Measurements from ENCODE around the gene MEAF6. TPM values are rescaled to one million over a fixed set of nuclear protein-coding genes. Genes with fewer than 3 reads are reported as not detected.
"Not testable (repeated sequence)": the region's sequence is repeated elsewhere in the genome, so short reads cannot be mapped to it uniquely, and the experiment has no call there.

MEAF6 gene
- total RNA-seq: 44.2 TPM

DNA sequence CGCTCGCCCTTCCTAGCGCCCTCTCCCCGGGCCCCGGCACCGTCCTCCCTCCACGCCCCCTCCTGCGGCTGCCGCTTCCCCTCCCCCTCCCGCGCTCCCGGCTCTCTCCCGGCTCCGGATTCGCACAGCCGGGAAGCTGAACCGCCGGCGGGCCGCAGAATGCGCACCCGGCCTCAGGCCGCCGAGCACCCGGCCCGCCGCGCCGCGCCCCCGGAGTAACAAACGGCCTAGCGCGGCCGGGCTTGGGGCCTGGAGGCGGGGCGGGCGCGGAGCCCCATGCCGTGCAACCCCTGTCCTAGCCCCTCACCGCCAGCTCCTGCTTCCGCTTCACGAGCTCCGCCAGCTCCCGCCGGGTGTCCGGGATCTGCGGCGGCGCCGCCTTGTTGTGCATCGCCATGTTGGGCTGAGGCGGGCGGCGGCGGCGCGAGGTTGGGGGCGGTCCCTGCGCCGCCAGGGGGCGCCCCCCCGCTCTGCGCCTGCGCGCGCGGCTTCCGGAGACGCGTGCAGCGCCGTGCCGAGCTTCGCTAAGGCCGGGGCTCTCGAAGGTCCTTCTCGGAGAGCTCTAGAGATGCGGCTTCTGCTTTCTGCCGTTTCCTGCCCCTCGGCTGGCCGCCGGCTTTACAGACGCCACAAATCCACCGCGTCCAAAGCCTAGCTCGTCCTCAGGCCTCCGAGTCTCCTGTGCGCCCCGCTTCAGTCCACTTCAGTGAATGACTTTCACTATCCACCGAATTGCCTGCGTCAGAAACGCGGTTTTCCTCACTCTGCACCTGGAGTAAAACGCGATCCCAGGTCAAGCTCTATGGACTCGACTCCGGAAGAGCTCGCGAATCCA lies at the start of gene MEAF6:
TSS of gene MEAF6 (minus strand) at position 417 of the 835 bp plus-strand sequence. CDS start at position 397, 20 bp downstream.
- peak; percentile 49 for DNase-seq

DNA sequence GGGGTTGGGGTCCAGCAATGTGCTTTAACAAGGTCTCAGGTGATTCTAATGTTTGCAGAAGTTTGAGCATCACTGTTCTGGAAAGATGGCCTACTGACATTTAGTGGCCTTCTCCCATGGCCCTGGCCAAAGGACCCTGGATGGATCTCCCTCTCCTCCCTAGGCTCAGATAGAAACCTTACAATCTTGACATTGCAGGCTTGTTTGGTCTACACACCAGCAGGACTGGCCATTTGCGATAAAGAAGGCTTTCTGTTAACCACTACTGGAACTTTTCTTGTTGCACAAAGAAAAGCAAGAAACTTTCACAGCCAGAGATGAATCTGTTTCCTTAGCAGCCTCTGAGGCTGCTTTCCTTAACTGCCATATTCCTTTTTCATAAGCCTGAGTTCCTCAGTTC lies 48.4 kb upstream of the MEAF6 start:
- no peak for DNase-seq

DNA sequence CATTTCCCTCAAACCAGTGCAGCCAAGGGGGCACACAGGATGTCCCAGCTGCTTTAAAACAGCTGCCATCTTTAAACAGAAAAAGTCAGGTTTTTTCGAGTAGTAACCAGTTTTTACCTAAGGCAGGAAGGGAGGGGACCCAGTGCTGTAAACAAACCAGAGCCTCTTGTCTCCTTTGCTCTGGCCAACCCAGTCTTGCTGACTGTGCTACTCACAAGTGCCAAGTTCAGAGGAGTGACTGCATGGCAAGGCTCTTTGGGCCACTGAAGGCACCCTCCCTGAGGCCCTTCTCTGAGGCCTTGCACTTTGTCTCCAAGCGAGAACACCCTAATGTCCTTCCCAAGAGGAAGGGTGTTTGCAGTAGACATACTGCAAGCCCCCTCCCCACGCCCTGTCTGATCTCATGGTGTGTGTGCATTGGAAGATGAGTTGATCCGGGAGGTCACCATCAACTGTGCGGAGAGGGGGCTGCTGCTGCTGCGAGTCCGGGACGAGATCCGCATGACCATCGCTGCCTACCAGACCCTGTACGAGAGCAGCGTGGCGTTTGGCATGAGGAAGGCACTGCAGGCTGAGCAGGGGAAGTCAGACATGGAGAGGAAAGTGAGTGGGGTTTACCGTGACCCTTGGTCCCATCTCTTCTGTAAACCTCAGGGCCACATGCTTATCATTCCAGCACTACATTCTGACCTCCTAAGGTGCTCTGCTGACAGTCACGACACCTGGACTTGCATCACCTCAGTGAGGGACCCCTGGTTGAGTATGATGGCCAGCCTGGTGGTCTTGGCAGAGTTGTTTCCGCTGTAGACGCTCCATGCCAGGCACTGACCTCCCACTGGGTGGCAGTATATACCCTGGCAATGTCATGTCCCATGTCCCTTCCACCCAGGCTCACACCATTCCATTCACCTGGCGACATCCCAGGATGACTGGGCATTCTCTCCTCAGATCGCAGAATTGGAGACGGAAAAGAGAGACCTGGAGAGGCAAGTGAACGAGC lies 46.9 kb upstream of the MEAF6 start:
- DNase-seq: no peak

DNA sequence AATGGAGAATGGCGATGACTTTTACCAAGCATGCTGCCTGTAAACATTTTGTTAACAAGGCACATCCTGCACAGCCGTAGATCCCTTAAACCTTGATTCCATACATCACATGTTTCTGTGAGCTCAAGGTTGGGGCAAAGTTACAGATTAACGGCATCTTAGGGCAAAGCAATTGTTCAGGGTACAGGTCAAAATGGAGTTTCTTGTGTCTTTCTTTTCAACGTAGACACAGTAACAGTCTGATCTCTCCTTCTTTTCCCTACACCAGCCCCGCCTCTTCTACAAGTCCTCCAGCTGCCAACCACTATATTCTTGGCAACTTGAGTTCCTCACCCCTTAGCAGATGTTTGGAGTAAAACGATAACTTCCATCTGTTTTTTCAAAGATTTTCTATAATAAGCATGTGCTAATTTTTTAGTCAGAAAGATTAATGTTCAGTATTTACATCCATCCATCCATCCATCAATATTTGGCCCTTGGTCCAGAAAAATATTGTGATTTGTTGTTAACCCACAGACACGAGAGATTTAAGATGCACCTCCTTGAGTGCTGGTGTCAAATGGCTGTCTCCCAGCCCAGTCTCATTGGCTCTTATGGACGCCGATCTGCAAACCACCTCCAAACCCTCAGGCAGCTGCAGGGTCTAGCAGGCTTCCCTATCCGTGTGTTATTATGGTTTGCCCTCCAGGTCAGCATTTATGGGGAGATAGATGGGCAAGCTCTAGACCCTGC lies 46.0 kb upstream of the MEAF6 start:
- peak; percentile 59 for DNase-seq

DNA sequence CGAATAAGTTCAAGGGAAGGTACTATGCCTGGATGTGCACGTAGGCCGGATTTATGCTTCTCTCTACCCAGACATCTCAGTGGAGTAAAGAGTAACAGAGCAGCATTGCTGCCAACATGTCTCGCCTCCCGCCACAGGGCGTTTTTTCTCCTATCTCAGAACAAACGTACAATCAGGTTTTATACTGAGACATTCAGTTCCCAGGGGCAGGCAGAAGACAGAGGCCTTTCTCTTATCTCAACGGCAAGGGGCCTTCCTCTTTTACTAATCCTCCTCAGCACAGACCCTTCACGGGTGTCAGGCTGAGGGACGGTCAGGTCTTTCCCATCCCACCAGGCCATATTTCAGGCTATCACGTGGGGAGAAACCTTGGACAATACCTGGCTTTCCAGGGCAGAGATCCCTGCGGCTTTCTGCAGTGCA lies 45.4 kb upstream of the MEAF6 start:
- not testable (repeated sequence) for DNase-seq

DNA sequence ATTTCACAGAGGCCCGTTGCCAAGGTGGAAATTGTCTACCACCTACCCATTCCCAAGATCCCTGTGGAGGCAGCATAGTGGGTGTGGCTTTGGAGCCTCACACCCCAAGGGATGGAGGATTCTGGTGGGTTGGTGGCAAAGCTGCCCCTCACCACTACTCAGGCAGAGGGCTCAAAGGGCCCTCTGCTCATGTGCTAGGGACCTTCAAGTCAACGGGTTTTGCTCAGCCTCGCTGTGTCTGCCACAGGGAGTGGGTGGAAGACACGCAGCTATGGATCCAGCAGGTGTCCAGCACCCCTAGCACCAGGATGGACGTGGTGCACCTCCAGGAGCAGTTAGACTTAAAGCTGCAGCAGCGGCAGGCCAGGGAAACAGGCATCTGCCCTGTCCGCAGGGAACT lies 44.5 kb upstream of the MEAF6 start:
- no peak for DNase-seq

DNA sequence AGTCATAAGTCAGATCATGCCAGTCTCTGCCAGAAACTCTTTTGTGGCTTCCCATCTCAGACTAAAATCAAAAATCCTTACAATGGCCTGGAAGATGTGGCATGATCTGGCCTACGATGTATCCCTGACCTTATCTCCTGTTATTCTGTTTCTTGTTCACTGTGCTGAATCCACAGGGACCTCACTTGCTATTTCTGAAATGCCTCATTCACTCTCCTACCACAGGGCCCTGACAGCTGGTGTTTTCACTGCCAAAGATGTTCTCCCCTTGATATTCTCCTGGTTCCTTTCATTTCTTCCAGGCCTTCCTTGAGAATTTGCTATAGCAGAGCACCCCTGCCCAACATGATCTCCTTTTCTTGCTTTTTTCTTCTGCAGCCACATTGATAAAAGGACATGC lies 43.8 kb upstream of the MEAF6 start:
- no peak for DNase-seq

DNA sequence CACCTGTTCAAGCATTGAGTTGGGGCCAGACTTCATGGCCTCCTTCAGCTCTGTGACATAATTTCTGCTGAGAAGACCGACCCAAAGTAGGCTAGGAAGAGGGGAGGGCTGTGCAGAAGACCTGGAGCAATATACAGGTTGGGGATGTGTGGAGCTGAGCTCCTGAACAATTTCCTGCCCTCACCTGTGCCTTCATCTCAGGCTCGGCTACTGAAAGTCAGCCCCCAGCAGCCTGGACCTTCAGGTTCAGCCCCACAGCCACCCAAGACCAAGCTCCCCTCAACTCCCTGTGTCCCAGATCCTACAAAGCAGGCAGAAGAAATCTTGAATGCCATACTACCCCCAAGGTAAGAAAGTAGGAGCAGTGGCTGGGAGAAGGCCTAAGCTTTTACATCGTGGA lies 42.8 kb upstream of the MEAF6 start:
- DNase-seq: no peak

DNA sequence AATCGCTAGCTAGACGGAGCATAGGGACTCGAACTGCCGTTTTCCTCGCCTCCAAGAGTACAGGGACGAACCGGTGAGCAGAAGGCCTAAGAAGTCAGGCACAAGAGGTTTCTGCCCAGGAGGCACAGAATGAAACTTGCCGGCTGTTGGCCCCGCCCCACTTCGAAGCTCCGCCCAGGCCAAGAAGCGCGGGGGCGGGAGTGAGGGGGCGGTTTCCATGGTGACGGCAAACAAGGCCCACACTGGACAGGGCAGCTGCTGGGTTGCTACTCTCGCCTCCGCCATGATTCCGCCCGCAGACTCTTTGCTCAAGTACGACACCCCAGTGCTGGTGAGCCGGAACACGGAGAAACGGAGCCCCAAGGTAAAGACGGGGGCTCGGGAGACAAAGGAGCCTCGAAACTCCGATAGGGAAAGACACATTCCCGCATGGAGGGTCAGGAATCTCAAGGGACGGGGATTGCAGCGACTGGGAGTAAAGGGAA lies 42.2 kb upstream of the MEAF6 start, which contains the start of gene DNALI1:
TSS of gene DNALI1 (plus strand) at position 229 of the 485 bp plus-strand sequence. CDS start at position 284, 55 bp downstream.
- peak; percentile 39 for DNase-seq

DNA sequence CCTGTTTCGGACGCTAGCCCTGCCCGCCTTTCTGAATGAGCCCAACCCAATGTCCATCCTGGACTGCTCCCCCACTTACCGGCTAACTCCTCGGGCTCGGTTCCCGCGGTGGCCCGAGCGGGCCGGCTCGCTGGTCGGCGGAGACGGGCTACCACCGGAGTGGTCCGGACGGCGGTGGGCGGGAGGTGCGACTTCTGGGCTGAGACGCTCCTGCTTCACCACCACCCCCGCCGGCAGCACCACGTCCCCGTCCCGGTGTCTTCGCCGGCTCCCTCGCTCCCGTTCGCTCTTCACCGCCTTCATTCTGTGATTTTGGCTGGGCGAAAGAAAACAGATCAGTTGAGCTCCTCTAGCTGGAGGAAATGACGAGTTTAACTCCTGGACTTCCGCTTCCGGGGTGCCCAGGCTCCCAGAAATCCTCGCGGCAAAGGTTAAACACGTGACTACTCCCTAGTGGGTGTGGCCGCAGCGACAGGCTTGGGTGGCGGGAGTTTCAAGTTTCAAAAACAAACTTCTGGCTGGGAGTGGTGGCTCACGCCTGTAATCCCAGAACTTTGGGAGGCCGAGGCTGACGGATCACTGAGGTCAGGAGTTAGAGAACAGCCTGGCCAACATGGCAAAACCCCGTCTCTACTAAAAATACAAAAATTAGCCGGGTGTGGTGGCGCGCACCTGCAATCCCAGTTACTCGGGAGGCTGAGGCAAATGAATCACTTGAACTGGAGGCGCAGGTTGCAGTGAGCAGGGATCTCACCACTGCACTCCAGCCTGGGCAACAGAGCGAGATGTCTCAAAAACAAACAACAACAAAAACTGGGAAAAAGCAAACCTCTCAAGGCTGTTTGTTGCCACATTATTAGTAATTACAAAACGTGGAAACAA lies 39.6 kb upstream of the MEAF6 start, which contains the start of gene SNIP1:
TSS of gene SNIP1 (minus strand) at position 367 of the 882 bp plus-strand sequence. CDS start at position 303, 64 bp downstream.
- DNase-seq: peak; percentile 92

DNA sequence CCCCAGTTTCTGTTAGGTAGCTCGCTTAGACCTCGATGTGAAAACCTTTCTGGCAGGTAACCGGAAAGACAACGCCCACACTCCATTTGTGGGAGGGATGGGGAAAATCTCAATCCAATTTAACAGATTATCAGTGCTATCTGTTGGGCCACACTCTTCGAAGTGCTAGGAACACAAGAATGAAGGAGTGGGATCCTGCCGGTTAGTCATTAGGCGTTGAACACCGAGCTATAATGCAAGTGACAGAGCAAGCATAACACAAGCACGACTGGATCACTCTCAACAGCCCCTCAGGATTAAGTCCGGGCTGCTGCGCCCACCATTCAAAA lies 39.0 kb upstream of the MEAF6 start:
- no peak for DNase-seq

DNA sequence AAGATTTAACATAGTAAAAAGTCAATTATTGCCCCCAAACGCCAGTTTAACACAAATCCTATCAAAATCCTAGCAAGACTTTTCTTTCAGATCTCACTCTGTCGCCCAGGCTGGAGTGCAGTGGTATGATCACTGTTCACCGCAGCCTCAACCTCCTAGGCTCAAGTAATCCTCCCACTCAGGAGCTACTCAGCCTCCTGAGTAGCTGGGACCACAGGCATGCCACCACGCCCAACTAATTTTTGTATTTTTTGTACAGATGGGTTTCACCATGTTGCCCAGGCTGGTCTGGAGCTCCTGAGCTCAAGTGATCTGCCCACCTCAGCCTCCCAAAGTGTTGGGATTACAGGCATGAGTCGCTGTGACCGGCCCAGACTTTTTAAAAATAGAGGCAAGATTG lies 34.8 kb upstream of the MEAF6 start:
- no peak for DNase-seq

DNA sequence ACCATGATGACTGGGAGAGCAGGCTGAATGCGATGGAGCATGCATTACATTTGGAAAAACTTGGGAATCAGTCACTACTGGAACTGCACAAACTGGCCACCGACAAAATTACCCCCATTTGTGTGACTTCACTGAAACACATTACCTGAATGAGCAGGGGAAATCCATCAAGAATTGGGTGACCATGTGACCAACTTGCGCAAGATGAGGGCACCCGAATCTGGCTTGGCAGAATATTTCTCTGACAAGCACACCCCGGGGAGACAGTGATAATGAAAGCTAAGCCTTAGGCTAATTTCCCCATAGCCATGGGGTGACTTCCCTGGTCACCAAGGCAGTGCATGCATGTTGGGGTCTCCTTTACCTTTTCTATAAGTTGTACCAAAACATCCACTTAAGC lies 30.5 kb upstream of the MEAF6 start:
- no peak for DNase-seq

DNA sequence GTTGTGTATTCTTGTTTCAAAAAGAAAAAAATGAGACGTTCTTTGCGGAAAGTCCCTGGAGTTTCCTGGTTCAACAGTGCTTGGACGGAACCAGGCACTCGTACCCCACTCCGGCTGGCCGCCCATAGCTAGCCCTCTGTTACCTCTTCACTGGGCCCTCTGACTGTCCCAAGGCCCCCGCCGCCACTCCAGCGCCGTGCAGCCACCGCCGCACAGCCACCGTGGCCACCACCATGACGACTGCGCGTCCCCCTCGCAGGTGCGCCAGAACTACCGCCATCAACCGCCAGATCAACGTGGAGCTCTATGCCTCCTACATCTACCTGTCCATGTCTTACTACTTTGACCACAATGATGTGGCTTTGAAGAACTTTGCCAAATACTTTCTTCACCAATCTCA lies 30.0 kb upstream of the MEAF6 start:
- DNase-seq: no peak

DNA sequence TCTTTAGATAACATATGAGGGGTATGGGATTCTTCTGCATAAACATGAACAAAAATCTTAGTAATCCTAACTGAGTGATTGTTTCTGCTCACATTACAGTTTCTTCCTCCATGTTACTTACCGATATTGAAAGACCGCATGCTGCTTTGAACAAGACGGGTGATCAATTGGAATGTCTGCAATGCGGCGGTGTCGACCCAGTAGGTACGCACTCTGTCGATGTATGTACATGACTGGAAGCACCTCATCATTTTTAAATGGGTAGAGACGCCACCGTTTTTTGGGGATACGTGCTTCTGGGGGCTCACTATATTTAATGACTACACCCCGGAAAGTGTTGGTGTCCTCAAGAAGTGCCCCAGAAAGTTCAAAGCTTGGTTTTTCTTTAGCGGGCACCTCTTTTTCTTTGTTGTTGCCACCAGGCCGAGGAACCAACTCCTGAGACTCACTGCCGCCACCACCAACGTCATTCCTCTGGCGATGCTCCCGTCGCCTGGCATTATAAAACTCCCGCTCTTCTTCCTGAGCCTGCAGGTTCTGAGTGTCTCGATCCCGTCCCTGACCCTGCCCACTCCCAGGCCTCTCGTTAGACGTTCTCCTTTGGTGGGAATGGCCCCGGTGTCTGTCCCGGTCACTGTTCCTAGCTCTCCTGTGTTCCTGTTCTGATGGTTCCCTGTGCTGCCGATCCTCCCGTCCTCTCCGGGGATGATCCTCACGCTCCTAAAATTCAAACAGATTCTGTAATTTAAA lies 25.6 kb upstream of the MEAF6 start:
- DNase-seq: no peak

DNA sequence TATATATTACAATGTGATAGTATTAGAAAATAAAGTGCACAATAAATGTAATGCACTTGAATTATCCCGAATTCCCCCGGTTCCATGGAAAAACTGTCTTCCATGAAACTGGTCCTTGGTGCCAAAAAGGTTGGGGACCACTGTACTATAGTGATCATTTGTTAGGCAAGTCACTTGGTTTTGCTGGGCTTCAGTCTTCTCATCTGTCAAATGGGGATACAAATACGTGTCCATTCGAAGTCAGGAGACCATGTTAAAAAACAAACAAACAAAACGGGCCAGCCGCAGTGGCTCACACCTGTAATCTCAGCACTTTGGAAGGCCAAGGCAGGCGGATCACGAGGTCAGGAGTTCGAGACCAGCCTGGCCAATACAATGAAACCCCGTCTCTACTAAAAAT lies 24.6 kb upstream of the MEAF6 start:
- not testable (repeated sequence) for DNase-seq

DNA sequence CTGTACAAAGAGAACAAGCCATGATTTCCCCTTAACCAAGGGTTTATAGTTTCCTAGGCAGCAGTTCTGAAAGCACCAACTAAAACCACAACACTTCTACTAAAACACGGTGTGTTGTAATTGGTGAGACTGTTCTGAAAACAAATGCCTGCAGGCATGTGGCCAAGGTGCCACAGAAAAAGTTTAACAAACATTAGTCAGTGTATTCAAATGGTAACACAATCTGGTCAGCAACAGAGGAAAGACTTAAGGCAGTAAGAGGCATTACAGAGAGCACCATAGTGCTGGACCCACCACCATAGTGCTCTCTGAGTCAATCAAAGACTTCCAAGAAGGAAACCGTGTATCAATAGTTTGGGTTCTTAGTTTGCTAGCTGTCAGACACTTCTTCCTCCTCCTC lies 22.8 kb upstream of the MEAF6 start:
- no peak for DNase-seq

DNA sequence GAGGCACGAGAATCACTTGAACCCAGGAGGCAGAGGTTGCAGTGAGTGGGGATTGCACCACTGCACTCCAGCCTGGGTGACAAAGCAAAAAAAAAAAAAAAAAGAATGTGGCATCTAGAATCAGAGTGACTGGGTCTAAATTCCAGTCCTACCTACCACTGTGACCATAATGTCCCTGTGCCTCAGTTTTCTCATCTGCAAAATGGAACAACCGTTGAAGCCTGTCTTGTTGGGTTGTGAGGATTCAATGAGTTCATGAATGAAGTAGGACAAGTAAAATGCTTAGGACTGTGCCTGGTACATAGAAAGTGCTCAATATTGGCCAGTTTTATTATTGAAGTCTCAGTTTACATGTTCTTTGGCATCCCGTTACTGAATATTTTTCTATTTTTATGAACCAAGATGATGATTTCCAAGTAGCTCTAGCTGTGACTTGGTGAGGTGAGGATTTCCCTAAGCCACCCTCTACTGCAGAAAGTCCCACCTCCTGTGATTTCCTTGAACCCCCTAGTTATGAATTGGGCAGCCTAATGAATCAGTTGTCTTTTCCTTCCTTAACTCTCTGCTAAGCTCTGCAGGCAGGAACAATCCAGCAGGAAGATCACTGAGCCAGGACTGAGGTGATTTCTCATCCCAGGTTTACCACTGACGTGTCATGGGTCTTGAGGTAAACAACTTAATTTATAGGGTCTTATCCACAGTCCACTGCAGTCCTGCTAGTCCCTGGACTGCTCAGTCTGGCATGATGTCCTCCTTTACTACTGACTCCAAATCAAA lies 18.9 kb upstream of the MEAF6 start:
- no peak for DNase-seq

DNA sequence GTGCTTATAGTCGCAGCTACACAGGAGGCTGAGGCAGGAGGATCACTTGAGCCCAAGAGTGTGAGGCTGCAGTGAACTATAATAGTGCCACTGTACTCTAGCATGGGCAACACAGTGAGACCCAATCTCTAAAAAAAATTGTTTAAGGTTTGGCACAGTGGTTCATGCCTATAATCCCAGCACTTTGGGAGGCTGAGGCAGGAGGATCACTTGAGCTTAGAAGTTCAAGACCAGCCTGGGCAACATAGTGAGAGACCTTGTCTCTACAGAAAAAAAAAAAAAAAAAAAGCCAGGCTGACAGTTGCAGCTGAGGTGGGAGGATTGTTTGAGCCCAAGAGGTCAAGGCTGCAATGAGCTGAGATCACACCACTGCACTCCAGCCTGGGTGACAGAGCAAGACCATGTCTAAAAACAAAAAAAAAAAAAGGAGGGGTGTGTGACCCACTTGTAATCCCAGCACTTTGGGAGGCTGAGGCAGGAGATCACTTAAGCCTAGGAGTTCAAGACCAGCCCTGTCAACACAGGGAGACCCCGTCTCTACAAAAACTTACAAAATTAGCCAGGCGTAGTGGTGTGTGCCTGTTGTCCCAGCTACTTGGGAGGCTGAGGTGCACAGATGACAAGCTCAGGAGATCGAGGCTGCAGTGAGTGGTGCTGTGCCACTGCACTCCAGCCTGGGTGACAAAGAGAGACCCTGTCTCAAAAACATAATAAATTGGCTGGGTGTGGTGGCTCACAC lies 18.0 kb upstream of the MEAF6 start:
- not testable (repeated sequence) for DNase-seq
